ENCODE data around the gene ANAPC4.

ANAPC4 gene

DNA sequence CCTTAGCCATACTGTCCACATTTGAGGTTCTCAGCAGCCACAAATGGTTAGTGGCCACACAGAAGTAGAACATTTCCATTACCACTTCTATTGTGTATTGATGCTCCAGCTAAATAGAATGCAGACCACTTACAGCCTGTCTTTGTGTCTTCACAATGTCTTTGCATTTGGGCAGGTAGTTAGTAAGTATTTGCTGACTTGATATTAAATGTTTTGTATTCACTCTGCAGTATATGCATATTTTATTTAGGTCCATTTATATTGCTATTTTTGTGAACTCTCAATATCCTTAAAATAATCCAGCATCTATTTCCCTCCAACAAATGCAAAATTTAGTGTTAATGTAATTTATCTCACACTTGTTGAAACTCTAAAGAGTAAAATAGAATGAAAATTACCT, 26.6 kb downstream of the ANAPC4 start:
- no peaks in the 10 kb centered on the region for H3K9me3 ChIP-seq (ENCODE audit: low read length)
- H3K4me3 ChIP-seq (ENCODE audit: low read depth, low read length, poor library complexity, severe bottlenecking) = no peak overlapping the region
- no peaks in the 10 kb centered on the region for H3K79me2 ChIP-seq (ENCODE audit: insufficient read depth, low read length)
- H3K36me3 ChIP-seq (ENCODE audit: insufficient read depth, low read length) = peaks cover 49% of the 10 kb centered on the region
- no peak overlapping the region for H2AFZ ChIP-seq (ENCODE audit: low read length)
- H3F3A ChIP-seq (ENCODE audit: insufficient read depth, low read length) = no peaks in the 10 kb centered on the region
- H3K9me2 ChIP-seq (ENCODE audit: low read depth, low read length) = no peaks in the 10 kb centered on the region
- no peaks in the 10 kb centered on the region for H3K27me3 ChIP-seq (ENCODE audit: insufficient read depth, low read length)
- TF ChIP-seq, protein P1, sequence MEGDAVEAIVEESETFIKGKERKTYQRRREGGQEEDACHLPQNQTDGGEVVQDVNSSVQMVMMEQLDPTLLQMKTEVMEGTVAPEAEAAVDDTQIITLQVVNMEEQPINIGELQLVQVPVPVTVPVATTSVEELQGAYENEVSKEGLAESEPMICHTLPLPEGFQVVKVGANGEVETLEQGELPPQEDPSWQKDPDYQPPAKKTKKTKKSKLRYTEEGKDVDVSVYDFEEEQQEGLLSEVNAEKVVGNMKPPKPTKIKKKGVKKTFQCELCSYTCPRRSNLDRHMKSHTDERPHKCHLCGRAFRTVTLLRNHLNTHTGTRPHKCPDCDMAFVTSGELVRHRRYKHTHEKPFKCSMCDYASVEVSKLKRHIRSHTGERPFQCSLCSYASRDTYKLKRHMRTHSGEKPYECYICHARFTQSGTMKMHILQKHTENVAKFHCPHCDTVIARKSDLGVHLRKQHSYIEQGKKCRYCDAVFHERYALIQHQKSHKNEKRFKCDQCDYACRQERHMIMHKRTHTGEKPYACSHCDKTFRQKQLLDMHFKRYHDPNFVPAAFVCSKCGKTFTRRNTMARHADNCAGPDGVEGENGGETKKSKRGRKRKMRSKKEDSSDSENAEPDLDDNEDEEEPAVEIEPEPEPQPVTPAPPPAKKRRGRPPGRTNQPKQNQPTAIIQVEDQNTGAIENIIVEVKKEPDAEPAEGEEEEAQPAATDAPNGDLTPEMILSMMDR (IDR thresholded peaks at IDR 0.05; ENCODE audit: low read length) = no peak
- no peak for TF ChIP-seq EZH2 (IDR thresholded peaks at IDR 0.05; ENCODE audit: borderline replicate concordance, low read length)
- no peaks in the 10 kb centered on the region for H3K4me1 ChIP-seq (ENCODE audit: insufficient read depth, low read length, severe bottlenecking)
- no peak overlapping the region for H3K9ac ChIP-seq (ENCODE audit: low read length)
- no peak overlapping the region for H3K4me2 ChIP-seq (ENCODE audit: low read length)
- H4K20me1 ChIP-seq (ENCODE audit: insufficient read depth, low read length) = no peaks in the 10 kb centered on the region
- no peak overlapping the region for H3K27ac ChIP-seq (ENCODE audit: low read depth, low read length, poor library complexity, severe bottlenecking)

DNA sequence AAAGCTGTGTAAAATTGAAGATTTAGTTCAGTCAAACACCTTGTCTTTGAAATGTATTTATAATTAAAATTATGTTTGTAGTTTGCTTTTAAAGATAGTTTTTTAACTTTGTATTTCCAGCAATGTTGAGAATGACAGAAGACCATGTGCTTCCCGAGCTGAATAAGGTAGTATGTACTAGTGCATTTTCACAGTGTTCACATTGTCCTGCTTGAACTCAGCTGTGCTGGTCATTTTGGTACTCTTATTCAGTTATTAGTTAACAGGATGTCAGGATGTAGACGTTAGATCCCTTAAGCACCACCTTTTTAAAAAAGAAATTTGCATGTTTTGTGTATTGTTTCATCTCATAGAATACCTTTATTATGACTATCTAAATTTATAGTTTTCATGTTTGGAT, 28.4 kb downstream of the ANAPC4 start:
- Histone ChIP-seq H3K4me2 (ENCODE audit: low read length) (no peak overlapping the region), H3F3A (ENCODE audit: insufficient read depth, low read length) (no peaks in the 10 kb centered on the region), H3K9me3 (ENCODE audit: low read length) (no peaks in the 10 kb centered on the region), H3K27me3 (ENCODE audit: insufficient read depth, low read length) (no peaks in the 10 kb centered on the region), H3K36me3 (ENCODE audit: insufficient read depth, low read length) (peaks cover 56% of the 10 kb centered on the region), H3K9me2 (ENCODE audit: low read depth, low read length) (no peaks in the 10 kb centered on the region), H4K20me1 (ENCODE audit: insufficient read depth, low read length) (no peaks in the 10 kb centered on the region), H3K27ac (ENCODE audit: low read depth, low read length, poor library complexity, severe bottlenecking) (no peak overlapping the region), H3K4me3 (ENCODE audit: low read depth, low read length, poor library complexity, severe bottlenecking) (no peak overlapping the region), H3K9ac (ENCODE audit: low read length) (no peak overlapping the region), H3K4me1 (ENCODE audit: insufficient read depth, low read length, severe bottlenecking) (no peaks in the 10 kb centered on the region), H2AFZ (ENCODE audit: low read length) (no peak overlapping the region), H3K79me2 (ENCODE audit: insufficient read depth, low read length) (no peaks in the 10 kb centered on the region)
- TF ChIP-seq, protein P1 (IDR thresholded peaks at IDR 0.05; ENCODE audit: low read length) = no peak
- no peak for TF ChIP-seq EZH2 (IDR thresholded peaks at IDR 0.05; ENCODE audit: borderline replicate concordance, low read length)

DNA sequence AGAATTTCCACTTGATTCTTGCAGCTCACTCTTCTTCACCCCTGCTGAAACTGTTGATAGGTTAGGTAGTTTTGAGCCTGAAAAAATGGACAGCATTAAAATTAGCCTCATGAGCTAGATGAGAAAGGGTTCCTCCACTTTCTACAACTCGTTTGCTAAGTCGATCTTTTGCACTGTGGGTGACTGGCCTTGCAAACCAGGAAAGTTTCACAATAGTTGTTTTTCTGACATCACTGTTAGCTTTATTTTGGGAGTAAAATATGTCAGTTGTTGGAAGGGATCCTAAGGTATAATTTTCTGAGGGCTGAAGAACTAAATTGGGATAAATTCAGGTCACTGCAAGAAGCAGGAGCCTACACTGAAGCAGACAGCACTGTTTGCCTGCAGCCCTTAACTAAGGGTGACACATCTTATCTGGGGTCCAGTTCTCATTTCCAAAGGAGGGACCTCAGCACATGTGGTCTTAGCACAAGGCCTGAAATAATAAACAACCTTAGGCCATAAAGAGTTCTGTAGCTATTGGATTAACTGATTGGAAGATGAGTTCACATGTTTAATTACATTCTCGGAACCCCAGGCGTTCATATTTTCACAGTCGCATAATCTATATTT, 29.1 kb downstream of the ANAPC4 start:
- Histone ChIP-seq H2AFZ (ENCODE audit: low read length) (no peak overlapping the region), H3F3A (ENCODE audit: insufficient read depth, low read length) (no peaks in the 10 kb centered on the region), H3K4me1 (ENCODE audit: insufficient read depth, low read length, severe bottlenecking) (no peaks in the 10 kb centered on the region), H3K79me2 (ENCODE audit: insufficient read depth, low read length) (no peaks in the 10 kb centered on the region), H3K4me2 (ENCODE audit: low read length) (no peak overlapping the region), H3K36me3 (ENCODE audit: insufficient read depth, low read length) (peaks cover 59% of the 10 kb centered on the region), H3K9me2 (ENCODE audit: low read depth, low read length) (no peaks in the 10 kb centered on the region), H3K27me3 (ENCODE audit: insufficient read depth, low read length) (no peaks in the 10 kb centered on the region), H3K9me3 (ENCODE audit: low read length) (no peaks in the 10 kb centered on the region), H3K9ac (ENCODE audit: low read length) (no peak overlapping the region), H3K4me3 (ENCODE audit: low read depth, low read length, poor library complexity, severe bottlenecking) (no peak overlapping the region), H4K20me1 (ENCODE audit: insufficient read depth, low read length) (no peaks in the 10 kb centered on the region), H3K27ac (ENCODE audit: low read depth, low read length, poor library complexity, severe bottlenecking) (no peak overlapping the region)
- TF ChIP-seq, protein P1 (IDR thresholded peaks at IDR 0.05; ENCODE audit: low read length) = no peak
- TF ChIP-seq EZH2 (IDR thresholded peaks at IDR 0.05; ENCODE audit: borderline replicate concordance, low read length) = no peak

Data from OCI-LY1 (cell line).